Stimulated activated naive CD4-positive, alpha-beta T cell treated with Interleukin-2 at 50 U/mL for 16 hours (primary cell): Measurements from ENCODE around the gene SLC38A8.
A peak's percentile ranks its signal among the peaks of the same experiment; 100 is the strongest.

Experiments used
- DNase-seq: peaks from one replicate; lab custom pipeline; 2025; lab: John Stamatoyannopoulos, UW

Gene SLC38A8

GRCh38 chr16:84068783-84069462 is 26.3 kb upstream of the SLC38A8 start:
- no peak for DNase-seq

DNA sequence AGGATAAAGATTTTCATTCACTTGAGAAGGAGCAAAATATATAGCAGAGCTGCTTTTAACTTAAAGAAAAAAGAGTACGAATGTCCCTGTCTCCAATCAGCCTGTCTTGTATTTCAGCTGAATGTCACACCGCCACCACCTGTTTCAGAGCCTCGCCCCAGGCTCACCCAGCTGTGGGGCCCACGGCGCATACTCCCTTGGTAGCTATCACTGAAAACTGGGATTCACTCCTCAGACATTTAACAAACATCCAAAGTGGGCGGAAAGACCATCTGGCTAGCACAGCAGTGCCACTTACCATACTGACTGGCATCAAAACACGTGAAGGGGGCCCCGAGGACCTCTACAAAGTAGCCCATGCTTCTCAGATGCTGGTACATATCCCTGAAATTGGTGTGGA is 25.4 kb upstream of the SLC38A8 start:
- no peak for DNase-seq

DNA sequence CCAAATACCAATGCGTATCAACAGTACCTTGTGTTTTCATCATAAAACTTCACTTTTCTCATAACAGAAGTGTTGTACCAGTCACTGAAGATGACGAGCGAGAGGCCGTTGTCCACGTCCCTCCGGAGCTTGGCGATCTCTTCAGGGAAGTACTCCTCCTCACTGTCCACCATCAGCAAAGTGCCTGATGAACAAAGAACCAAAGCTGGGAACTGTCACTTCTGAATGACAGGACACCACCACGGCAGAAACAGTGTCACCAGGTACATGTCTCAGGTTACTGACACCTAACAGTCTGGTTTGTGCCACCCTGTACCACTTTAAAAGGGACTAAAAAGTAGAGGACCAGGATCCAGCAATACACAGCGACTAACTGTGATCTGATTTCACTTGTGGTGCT is 25.0 kb upstream of the SLC38A8 start:
- DNase-seq = no peak

GRCh38 chr16:84065536-84066132 is 23.0 kb upstream of the SLC38A8 start:
- DNase-seq = no peak

- DNase-seq = no peak
Observed at GRCh38 chr16:84063980-84064379, 21.4 kb upstream of the SLC38A8 start.

GRCh38 chr16:84062734-84063640 is 20.4 kb upstream of the SLC38A8 start:
- peak; percentile 28 for DNase-seq

GRCh38 chr16:84061236-84061819 is 18.7 kb upstream of the SLC38A8 start:
- DNase-seq = no peak

- no peak for DNase-seq
Observed at GRCh38 chr16:84059946-84060901, 17.6 kb upstream of the SLC38A8 start.

DNA sequence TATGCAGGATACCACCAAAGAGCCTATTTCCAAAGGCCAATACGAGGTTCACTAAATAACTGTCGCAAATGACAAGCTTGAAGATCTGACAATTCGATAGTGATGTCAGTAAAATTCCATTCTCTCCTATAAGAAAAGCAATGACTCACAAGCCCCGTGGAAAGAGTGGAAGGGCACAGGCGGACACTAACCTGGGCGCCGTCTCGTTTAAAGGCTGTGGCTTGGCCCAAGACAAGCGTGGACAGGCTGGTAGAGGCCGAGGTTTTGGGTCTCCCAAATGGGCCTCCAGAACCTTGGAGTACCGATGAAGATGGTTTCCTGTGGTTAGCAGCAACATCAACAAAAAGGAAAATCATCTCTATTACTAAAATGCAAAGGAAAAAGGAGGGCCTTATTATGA is 16.5 kb upstream of the SLC38A8 start:
- DNase-seq = no peak

GRCh38 chr16:84058664-84059063 is 16.1 kb upstream of the SLC38A8 start:
- no peak for DNase-seq

GRCh38 chr16:84058211-84058610 is 15.6 kb upstream of the SLC38A8 start:
- DNase-seq = no peak

GRCh38 chr16:84056933-84057332 is 14.3 kb upstream of the SLC38A8 start:
- DNase-seq = no peak

- no peak for DNase-seq
Observed at GRCh38 chr16:84055801-84056634, 13.4 kb upstream of the SLC38A8 start.

DNA sequence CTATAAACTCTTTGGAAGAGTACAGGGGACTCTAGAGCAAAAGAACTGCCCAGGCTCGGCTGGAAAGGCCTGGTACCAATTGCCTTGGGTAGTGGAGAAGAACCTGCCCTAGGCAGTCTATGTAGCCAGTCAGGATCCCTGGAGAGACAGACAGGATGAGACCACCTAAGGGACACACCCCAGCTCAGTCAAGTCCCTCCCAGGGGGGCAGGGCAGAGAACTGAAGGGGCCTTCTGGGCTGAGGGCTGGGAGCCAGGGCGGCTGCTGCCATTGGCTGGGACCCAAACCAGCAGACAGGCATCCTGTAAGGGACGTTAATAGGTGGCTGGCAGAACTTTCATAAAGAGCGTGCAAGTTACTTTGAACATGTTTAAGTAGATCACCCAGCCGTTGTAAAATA is 12.8 kb upstream of the SLC38A8 start:
- no peak for DNase-seq

GRCh38 chr16:84054916-84055315 is 12.3 kb upstream of the SLC38A8 start:
- no peak for DNase-seq

GRCh38 chr16:84054271-84054670 is 11.7 kb upstream of the SLC38A8 start:
- DNase-seq = no peak

- DNase-seq = no peak
Observed at GRCh38 chr16:84053237-84053636, 10.6 kb upstream of the SLC38A8 start.

DNA sequence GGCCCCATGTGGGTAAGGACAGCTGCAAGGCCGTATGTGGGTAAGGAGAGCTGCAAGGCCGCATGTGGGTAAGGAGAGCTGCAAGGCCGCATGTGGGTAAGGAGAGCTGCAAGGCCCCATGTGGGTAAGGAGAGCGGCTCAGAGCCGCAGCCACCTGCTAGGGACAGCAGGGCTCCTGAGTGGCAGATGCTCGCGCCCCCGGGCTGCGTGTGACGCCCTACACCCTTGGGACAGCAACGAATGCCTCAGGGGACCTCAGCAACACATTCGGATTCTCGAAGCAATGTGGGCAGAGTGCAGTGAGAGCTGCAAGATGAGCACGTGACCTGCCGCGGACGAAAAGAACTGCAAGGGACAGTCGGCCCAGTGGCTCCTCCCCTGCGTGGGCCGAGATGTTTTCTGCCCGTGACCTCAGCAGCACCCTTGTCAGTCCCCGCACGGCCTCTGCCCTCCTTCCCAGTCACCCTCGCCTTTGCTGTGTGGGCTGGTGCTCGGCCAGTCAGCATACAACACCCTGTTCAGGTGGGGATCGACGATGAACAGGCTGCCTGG is 9.6 kb upstream of the SLC38A8 start:
- DNase-seq = no peak

DNA sequence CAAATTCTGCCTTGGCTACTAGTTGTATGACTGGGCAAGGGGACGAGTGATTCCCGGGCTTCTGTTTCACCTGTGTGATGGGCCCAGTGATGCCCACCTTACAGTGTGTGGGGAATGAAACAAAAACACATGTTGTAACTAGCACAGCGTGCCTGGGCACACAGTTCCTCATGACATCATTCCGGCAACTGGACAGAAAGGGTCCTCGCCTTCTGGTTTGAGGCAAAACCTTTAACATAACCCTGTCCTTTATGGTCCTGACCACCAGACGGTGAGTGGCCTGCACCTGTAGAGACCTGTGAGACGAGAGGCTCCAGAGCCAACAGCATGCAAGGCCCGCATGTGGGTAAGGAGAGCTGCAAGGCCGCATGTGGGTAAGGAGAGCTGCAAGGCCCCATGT is 7.7 kb upstream of the SLC38A8 start:
- no peak for DNase-seq

GRCh38 chr16:84049403-84050060 is 6.9 kb upstream of the SLC38A8 start:
- DNase-seq = no peak
